HepG2 (cell line): ENCODE measurements around the gene NNAT. TPM values are rescaled to one million over a fixed set of nuclear protein-coding genes. Genes with fewer than 3 reads are reported as not detected.

Experiments
- BRF2 ChIP-seq: sonication (generic); formaldehyde crosslinking; IDR thresholded peaks from 2 replicates; pipeline ENCODE4 v1.8.1; 2022; ENCODE audit warnings: mild to moderate bottlenecking, missing genetic modification reagents
- DPF2 ChIP-seq: sonication (generic); formaldehyde crosslinking; IDR thresholded peaks from 2 replicates; pipeline ENCODE4 v1.4.0; 2020; ENCODE audit warnings: mild to moderate bottlenecking, low read depth, missing genetic modification reagents, borderline replicate concordance
- ETV5 ChIP-seq: IDR thresholded peaks from 2 replicates; pipeline ENCODE4 v1.6.1; 2018; ENCODE audit warnings: missing biosample characterization, missing genetic modification reagents, inconsistent platforms, borderline replicate concordance
- FOXC1 ChIP-seq: sonication (generic); formaldehyde crosslinking; IDR thresholded peaks from 2 replicates; pipeline ENCODE4 v1.8.0; 2022; ENCODE audit warnings: mild to moderate bottlenecking, missing genetic modification reagents, borderline replicate concordance
- HDAC1 ChIP-seq: sonication (generic); formaldehyde crosslinking; IDR thresholded peaks from 2 replicates; pipeline ENCODE4 v1.5.1; 2020; ENCODE audit warnings: mild to moderate bottlenecking, missing genetic modification reagents
- HDAC2 ChIP-seq: sonication (generic); formaldehyde crosslinking; IDR thresholded peaks from 2 replicates; pipeline ENCODE4 v1.4.0; 2020; ENCODE audit warnings: missing genetic modification reagents
- HNF4G ChIP-seq, 2 experiments: sonication (generic) in 1 of 2; formaldehyde crosslinking in 1 of 2; IDR thresholded peaks; 2 replicates each; pipeline versions ENCODE4 v1.4.0 to v1.6.1; 2011 to 2020; ENCODE audit warnings: borderline replicate concordance in 2 of 2, low read depth in 2 of 2, mild to moderate bottlenecking in 2 of 2, low read length in 1 of 2, missing genetic modification reagents in 1 of 2, moderate library complexity in 1 of 2
- MEIS1 ChIP-seq: sonication (generic); formaldehyde crosslinking; IDR thresholded peaks from 2 replicates; pipeline ENCODE4 v1.9.0; 2021; ENCODE audit warnings: mild to moderate bottlenecking, missing genetic modification reagents, moderate library complexity, borderline replicate concordance
- MTA1 ChIP-seq: sonication (generic); formaldehyde crosslinking; IDR thresholded peaks from 2 replicates; pipeline ENCODE4 v1.4.0; 2020; ENCODE audit warnings: missing genetic modification reagents, mild to moderate bottlenecking, borderline replicate concordance
- NKX3-1 ChIP-seq: sonication (generic); formaldehyde crosslinking; IDR thresholded peaks from 2 replicates; pipeline ENCODE4 v1.5.0; 2020; ENCODE audit warnings: missing genetic modification reagents
- NR2F2 ChIP-seq: IDR thresholded peaks from 2 replicates; pipeline ENCODE4 v1.6.1; 2012; ENCODE audit warnings: low read depth, inconsistent platforms, borderline replicate concordance
- PCBP2 ChIP-seq: fragments of 200-400 bp; formaldehyde crosslinking; optimal IDR thresholded peaks from 2 replicates; pipeline ENCODE3; 2018; ENCODE audit warnings: low read length, low read depth; ENCODE audit not compliant: poor library complexity, severe bottlenecking
- TCF7 ChIP-seq: sonication (generic); IDR thresholded peaks from 2 replicates; pipeline ENCODE4 v1.6.1; 2016; ENCODE audit warnings: antibody characterized with exemption, low read depth
- TCF7L2 ChIP-seq: IDR thresholded peaks from 2 replicates; pipeline ENCODE4 v1.6.1; 2011; ENCODE audit warnings: mild to moderate bottlenecking, low read depth, low read length, moderate library complexity
- ZBTB7B ChIP-seq: sonication (generic); formaldehyde crosslinking; IDR thresholded peaks from 2 replicates; pipeline ENCODE4 v1.4.0; 2020; ENCODE audit warnings: missing genetic modification reagents
- ZNF296 ChIP-seq: sonication (generic); formaldehyde crosslinking; conservative IDR thresholded peaks from 2 replicates; pipeline ENCODE4 v1.5.0; 2020; ENCODE audit warnings: mild to moderate bottlenecking, missing genetic modification reagents
- ZNF326 ChIP-seq: sonication (generic); formaldehyde crosslinking; IDR thresholded peaks from 2 replicates; pipeline ENCODE4 v1.4.0; 2020; ENCODE audit warnings: missing genetic modification reagents, borderline replicate concordance
- ZNF331 ChIP-seq: sonication (generic); formaldehyde crosslinking; IDR thresholded peaks from 2 replicates; pipeline ENCODE4 v1.4.0; 2020; ENCODE audit warnings: missing genetic modification reagents
- ZNF335 ChIP-seq: sonication (generic); formaldehyde crosslinking; IDR thresholded peaks from 2 replicates; pipeline ENCODE4 v1.4.0; 2020; ENCODE audit warnings: missing genetic modification reagents
- ZNF496 ChIP-seq: sonication (generic); formaldehyde crosslinking; IDR thresholded peaks from 2 replicates; pipeline ENCODE4 v1.8.1; 2023; ENCODE audit warnings: mild to moderate bottlenecking, moderate library complexity, missing genetic modification reagents; ENCODE audit not compliant: insufficient replicate concordance
- ZSCAN9 ChIP-seq: IDR thresholded peaks from 2 replicates; pipeline ENCODE4 v1.6.1; 2016; ENCODE audit warnings: borderline replicate concordance
- polyA plus RNA-seq, 8 experiments: library from polyadenylated mRNA; depleted of rRNA in 3 of 8; stranded (reverse) in 7 of 8; unstranded in 1 of 8; fragments of >200 nt; fragmentation: Illumina TruSeq in 4 of 8; extraction: Trizol in 4 of 8; gene quantifications; 2 replicates each; pipeline versions ENCODE4 v1.2.1 to v1.2.3, GENCODE V29; 2011 to 2016; ENCODE audit warnings: low read depth in 4 of 8, missing spikeins in 1 of 8, mixed read lengths in 1 of 8; ENCODE audit not compliant: insufficient read depth in 1 of 8
- total RNA-seq, 5 experiments: library from RNA; depleted of rRNA; stranded (reverse); fragments of >200 nt; fragmentation: Illumina TruSeq; extraction: Trizol; gene quantifications; 2 replicates each; pipeline ENCODE4 v1.2.3, GENCODE V29; 2016; ENCODE audit warnings: low read depth in 1 of 5
- TF ChIP-seq, protein P1 (sequence below): sonication (generic); formaldehyde crosslinking; IDR thresholded peaks from 2 replicates; pipeline ENCODE4 v1.5.0; 2020; ENCODE audit warnings: mild to moderate bottlenecking, missing genetic modification reagents, borderline replicate concordance
- TF ChIP-seq, protein P2 (sequence below): sonication (generic); formaldehyde crosslinking; IDR thresholded peaks from 2 replicates; pipeline ENCODE4 v1.5.0; 2020; ENCODE audit warnings: missing genetic modification reagents
- TF ChIP-seq, protein P3 (sequence below): sonication (generic); formaldehyde crosslinking; IDR thresholded peaks from 2 replicates; pipeline ENCODE4 v1.8.0; 2022; ENCODE audit warnings: missing genetic modification reagents, low read depth, mild to moderate bottlenecking, borderline replicate concordance

NNAT gene
- total and polyA plus RNA-seq, 2 of the 13 experiments (the other 11 are each of a cell fraction or from before 2014, with no cell fraction given): not detected

DNA sequence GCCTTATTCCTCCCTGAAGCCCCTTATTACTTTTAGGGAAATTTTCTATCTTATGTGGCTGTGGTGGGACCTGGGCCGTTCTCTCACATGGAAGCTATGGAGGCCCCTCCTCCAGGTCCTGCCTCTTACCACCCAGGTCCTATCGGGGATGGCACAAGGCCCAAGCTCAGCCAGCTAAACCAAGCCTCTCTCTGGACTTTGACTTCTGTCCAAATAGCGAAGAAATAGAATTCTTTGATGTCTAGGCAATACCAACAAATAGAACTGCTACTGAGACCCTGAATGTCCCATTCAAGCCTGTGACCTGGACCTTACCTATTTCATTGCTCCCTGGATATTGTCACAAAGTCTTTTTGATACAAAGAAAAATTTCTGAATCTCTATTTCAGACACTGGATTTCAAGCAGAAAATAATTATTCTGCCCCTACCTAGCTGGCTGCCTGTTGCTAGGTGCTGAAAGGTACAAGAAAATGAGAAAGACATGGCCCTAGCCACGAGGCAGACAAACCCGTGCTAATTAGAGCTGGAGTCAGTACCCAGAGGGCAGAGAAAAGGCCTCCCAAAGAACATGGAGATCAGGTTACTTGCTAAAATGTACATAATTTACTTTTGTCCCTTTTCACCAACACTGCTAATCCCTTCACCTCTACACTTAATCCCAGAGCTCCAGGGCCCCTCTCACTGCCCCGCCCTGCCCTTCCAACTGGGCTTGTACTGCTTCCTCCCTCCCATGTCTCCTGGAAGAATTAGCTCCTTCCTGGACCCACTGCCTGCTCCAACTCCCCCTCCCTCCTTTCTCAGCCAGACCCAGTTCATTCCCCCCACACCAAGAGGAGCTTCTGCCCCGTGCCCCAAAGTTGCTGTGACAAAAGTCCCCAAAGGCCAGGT lies 15.5 kb upstream of the NNAT start (continued):
- TF ChIP-seq PCBP2 (no peak), HDAC2 (peak; percentile 54; the same call in 1 of the 2 replicates), MTA1 (peak; percentile 38; the same call in 1 of the 2 replicates), BRF2 (CRISPR knock-in tag) (peak; percentile 54; the same call in 1 of the 2 replicates), ZNF331 (0 out of 2 replicates have a peak, but pooled peaks have one; percentile 18), DPF2 (CRISPR knock-in tag) (0 out of 2 replicates have a peak, but pooled peaks have one; percentile 6), MEIS1 (CRISPR knock-in tag) (no peak), ETV5 (no peak), NR2F2 (peak; percentile 68; the same call in 1 of the 2 replicates), ZSCAN9 (CRISPR knock-in tag) (no peak), ZNF296 (no peak), HDAC1 (CRISPR knock-in tag) (peak; percentile 23; the same call in 1 of the 2 replicates), ZNF335 (CRISPR knock-in tag) (peak; percentile 83), ZBTB7B (CRISPR knock-in tag) (peak; percentile 4; the same call in 1 of the 2 replicates), NKX3-1 (CRISPR knock-in tag) (no peak), FOXC1 (no peak), ZNF326 (no peak), HNF4G (IDR thresholded peaks at IDR 0.05; ENCODE audit: borderline replicate concordance, low read depth, low read length) (peak; percentile 91), HNF4G (CRISPR knock-in tag; IDR thresholded peaks at IDR 0.05; ENCODE audit: borderline replicate concordance, low read depth) (no peak; the same call in 1 of the 2 replicates), ZNF496 (CRISPR knock-in tag) (no peak), TCF7L2 (0 out of 2 replicates have a peak, but pooled peaks have one; percentile 31), TCF7 (peak; percentile 77)
- TF ChIP-seq, protein P1, sequence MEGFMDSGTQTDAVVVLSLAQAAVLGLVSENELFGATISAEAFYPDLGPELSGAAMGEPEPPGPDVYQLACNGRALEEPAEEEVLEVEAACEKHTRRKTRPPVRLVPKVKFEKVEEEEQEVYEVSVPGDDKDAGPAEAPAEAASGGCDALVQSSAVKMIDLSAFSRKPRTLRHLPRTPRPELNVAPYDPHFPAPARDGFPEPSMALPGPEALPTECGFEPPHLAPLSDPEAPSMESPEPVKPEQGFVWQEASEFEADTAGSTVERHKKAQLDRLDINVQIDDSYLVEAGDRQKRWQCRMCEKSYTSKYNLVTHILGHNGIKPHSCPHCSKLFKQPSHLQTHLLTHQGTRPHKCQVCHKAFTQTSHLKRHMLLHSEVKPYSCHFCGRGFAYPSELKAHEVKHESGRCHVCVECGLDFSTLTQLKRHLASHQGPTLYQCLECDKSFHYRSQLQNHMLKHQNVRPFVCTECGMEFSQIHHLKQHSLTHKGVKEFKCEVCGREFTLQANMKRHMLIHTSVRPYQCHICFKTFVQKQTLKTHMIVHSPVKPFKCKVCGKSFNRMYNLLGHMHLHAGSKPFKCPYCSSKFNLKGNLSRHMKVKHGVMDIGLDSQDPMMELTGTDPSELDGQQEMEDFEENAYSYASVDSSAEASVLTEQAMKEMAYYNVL (CRISPR knock-in tag): no peak
- TF ChIP-seq, protein P2, sequence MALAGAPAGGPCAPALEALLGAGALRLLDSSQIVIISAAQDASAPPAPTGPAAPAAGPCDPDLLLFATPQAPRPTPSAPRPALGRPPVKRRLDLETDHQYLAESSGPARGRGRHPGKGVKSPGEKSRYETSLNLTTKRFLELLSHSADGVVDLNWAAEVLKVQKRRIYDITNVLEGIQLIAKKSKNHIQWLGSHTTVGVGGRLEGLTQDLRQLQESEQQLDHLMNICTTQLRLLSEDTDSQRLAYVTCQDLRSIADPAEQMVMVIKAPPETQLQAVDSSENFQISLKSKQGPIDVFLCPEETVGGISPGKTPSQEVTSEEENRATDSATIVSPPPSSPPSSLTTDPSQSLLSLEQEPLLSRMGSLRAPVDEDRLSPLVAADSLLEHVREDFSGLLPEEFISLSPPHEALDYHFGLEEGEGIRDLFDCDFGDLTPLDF (CRISPR knock-in tag): no peak
- TF ChIP-seq, protein P3, sequence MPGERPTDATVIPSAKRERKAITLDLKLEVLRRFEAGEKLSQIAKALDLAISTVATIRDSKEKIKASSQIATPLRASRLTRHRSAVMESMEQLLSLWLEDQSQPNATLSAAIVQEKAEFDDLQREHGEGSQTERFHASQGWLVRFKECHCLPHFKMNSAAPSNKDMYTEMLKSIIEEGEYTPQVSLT (CRISPR knock-in tag): no peak
